Endothelial cell of umbilical vein (primary cell): ENCODE measurements around the gene TAS1R3. TPM values are rescaled to one million over a fixed set of nuclear protein-coding genes. Genes with fewer than 3 reads are reported as not detected.

Experiments
- BruUV-seq: library from RNA; stranded (reverse); fragments of 400-500 nt; replicated peaks from 2 replicates; lab custom pipeline; 2021; lab: Mats Ljungman, UMichigan
- CTCF ChIA-PET: fragments of 300-600, 350-600 bp; sonication (Branson Sonifier 250); formaldehyde crosslinking; loops from one replicate; lab custom pipeline; 2021; ENCODE audit warnings: antibody characterized with exemption, inconsistent platforms; lab: Charles Lee
- POLR2A ChIA-PET: fragments of 300-600, 350-600 bp; sonication (Branson Sonifier 250); formaldehyde crosslinking; loops from one replicate; lab custom pipeline; 2021; ENCODE audit warnings: antibody characterized with exemption, inconsistent platforms; lab: Charles Lee
- DNase-seq: peaks from one replicate; pipeline ENCODE4 v3.0.0-alpha.2; 2011; ENCODE audit warnings: low read depth, low spot score
- FAIRE-seq: peaks from 2 replicates; lab custom pipeline; 2011; peaks lifted over from hg19 to GRCh38; lab: Jason Lieb, UNC
- H2AFZ ChIP-seq: 2 replicates; pipeline ENCODE4 v1.6.0; 2012; ENCODE audit warnings: low read depth, low read length, control low read depth, inconsistent platforms
- H3K27ac ChIP-seq: 2 replicates; pipeline ENCODE4 v1.5.1; 2011; ENCODE audit warnings: low read depth, mild to moderate bottlenecking, control low read depth, low read length, moderate library complexity; ENCODE audit not compliant: insufficient read depth
- H3K27me3 ChIP-seq, 2 experiments: 2 replicates each; pipeline versions ENCODE4 v1.6.0 to v1.6.1; 2011; ENCODE audit warnings: low read length in 2 of 2, mixed read lengths in 1 of 2; ENCODE audit not compliant: control insufficient read depth in 2 of 2, insufficient read depth in 2 of 2
- H3K36me3 ChIP-seq, 2 experiments: 2 replicates in 1 of 2; 3 replicates in 1 of 2; pipeline ENCODE4 v1.5.1; 2011; ENCODE audit warnings: low read length in 2 of 2, mild to moderate bottlenecking in 1 of 2, moderate library complexity in 1 of 2; ENCODE audit not compliant: control insufficient read depth in 2 of 2, insufficient read depth in 2 of 2; ENCODE audit errors: extremely low read depth in 1 of 2
- H3K4me1 ChIP-seq: 3 replicates; pipeline ENCODE4 v1.5.1; 2011; ENCODE audit warnings: mild to moderate bottlenecking, low read length; ENCODE audit not compliant: control insufficient read depth, insufficient read depth; ENCODE audit errors: extremely low read depth
- H3K4me2 ChIP-seq: 2 replicates; pipeline ENCODE4 v1.6.1; 2011; ENCODE audit warnings: low read length, control low read depth, mixed read lengths; ENCODE audit not compliant: insufficient read depth
- H3K4me3 ChIP-seq, 3 experiments: fragments of 200-600 bp in 1 of 3; sonication (generic), shearing (Covaris generic) in 1 of 3; replicated peaks in 1 of 3; 2 replicates each; pipeline ENCODE4 v1.5.1; 2011 to 2016; ENCODE audit warnings: control low read depth in 3 of 3, low read length in 3 of 3, mild to moderate bottlenecking in 2 of 3, inconsistent platforms in 1 of 3, low read depth in 1 of 3, moderate library complexity in 1 of 3; ENCODE audit not compliant: insufficient read depth in 1 of 3
- H3K79me2 ChIP-seq: 2 replicates; pipeline ENCODE4 v1.6.0; 2012; ENCODE audit warnings: low read length, inconsistent platforms; ENCODE audit not compliant: control insufficient read depth, insufficient read depth
- H3K9ac ChIP-seq: replicated peaks from 2 replicates; pipeline ENCODE3; 2011; ENCODE audit warnings: low read length, control low read depth; ENCODE audit not compliant: insufficient read depth; ENCODE audit errors: extremely low read depth
- H3K9me1 ChIP-seq: replicated peaks from 3 replicates; pipeline ENCODE4 v1.6.0; 2011; ENCODE audit warnings: mild to moderate bottlenecking, low read length; ENCODE audit not compliant: control insufficient read depth, insufficient read depth; ENCODE audit errors: extremely low read depth
- H3K9me3 ChIP-seq: replicated peaks from 2 replicates; pipeline ENCODE4 v1.5.1; 2012; ENCODE audit warnings: low read length, inconsistent platforms; ENCODE audit not compliant: control insufficient read depth, insufficient read depth
- H4K20me1 ChIP-seq: replicated peaks from 2 replicates; pipeline ENCODE3; 2011; ENCODE audit warnings: mild to moderate bottlenecking, low read length; ENCODE audit not compliant: control insufficient read depth, insufficient read depth; ENCODE audit errors: extremely low read depth
- CTCF ChIP-seq, 2 donors: IDR thresholded peaks; 1 replicate in 1 of 2; 2 replicates in 1 of 2; pipeline ENCODE4 v1.5.1; 2011; ENCODE audit warnings: low read length in 2 of 2, mild to moderate bottlenecking in 2 of 2, moderate library complexity in 2 of 2, control low read depth in 1 of 2, inconsistent platforms in 1 of 2, low read depth in 1 of 2; ENCODE audit not compliant: insufficient read depth in 1 of 2; ENCODE audit errors: extremely low read depth in 1 of 2
- EZH2 ChIP-seq: IDR thresholded peaks from 2 replicates; pipeline ENCODE4 v1.6.1; 2012; ENCODE audit warnings: borderline replicate concordance, low read depth, mild to moderate bottlenecking, moderate library complexity, low read length, inconsistent platforms; ENCODE audit not compliant: severe bottlenecking
- FOS ChIP-seq: IDR thresholded peaks from 2 replicates; pipeline ENCODE4 v1.6.1; 2011; ENCODE audit warnings: mild to moderate bottlenecking, low read length, moderate library complexity, borderline replicate concordance; ENCODE audit not compliant: insufficient read depth
- GATA2 ChIP-seq: IDR thresholded peaks from 2 replicates; pipeline ENCODE4 v1.7.0; 2011; ENCODE audit warnings: low read depth, mild to moderate bottlenecking, moderate library complexity, mixed read lengths, low read length; ENCODE audit not compliant: insufficient read length, insufficient read depth
- JUN ChIP-seq: IDR thresholded peaks from 2 replicates; pipeline ENCODE4 v1.6.1; 2011; ENCODE audit warnings: borderline replicate concordance, low read depth; ENCODE audit not compliant: insufficient read length, insufficient read depth
- MAX ChIP-seq: IDR thresholded peaks from 2 replicates; pipeline ENCODE4 v1.6.1; 2011; ENCODE audit not compliant: insufficient read depth, insufficient read length
- MYC ChIP-seq: IDR thresholded peaks from one replicate; pipeline ENCODE4 v1.6.1; 2011; ENCODE audit warnings: mild to moderate bottlenecking, low read depth, low read length
- POLR2A ChIP-seq: IDR thresholded peaks from 2 replicates; pipeline ENCODE4 v1.6.1; 2012; ENCODE audit warnings: low read depth, mild to moderate bottlenecking, control low read depth, low read length
- POLR2AphosphoS5 ChIP-seq: IDR thresholded peaks from 2 replicates; pipeline ENCODE4 v1.6.1; 2012; ENCODE audit warnings: low read depth, mild to moderate bottlenecking, control low read depth, low read length, moderate library complexity; ENCODE audit not compliant: insufficient read depth
- dilution Hi-C: fragments of 300-500 bp; cut with MboI; formaldehyde crosslinking; loops from one replicate; pipeline ENCODE4 v1.15.0; 2019; ENCODE audit warnings: low sequenced_read_pairs; ENCODE audit not compliant: extremely low pct_ligation_motif_present
- intact Hi-C: fragments of 100-400 bp; cut with micrococcal nuclease; formaldehyde crosslinking; loops from one replicate; pipeline ENCODE4 v1.10.0; 2022
- polyA plus RNA-seq, 4 experiments: library from polyadenylated mRNA; depleted of rRNA in 3 of 4; stranded (reverse) in 3 of 4; unstranded in 1 of 4; fragments of >200 nt; gene quantifications; 2 replicates each; pipeline versions ENCODE4 v1.2.1 to v1.2.3, GENCODE V29; 2011 to 2012; ENCODE audit warnings: missing spikeins in 1 of 4
- total RNA-seq: library from RNA; stranded (reverse); gene quantifications from 2 replicates; pipeline ENCODE4 v1.2.3, GENCODE V29; 2021

TAS1R3 gene
- total and polyA plus RNA-seq, 2 donors (not counting 3 experiments of a cell fraction or from before 2014, with no cell fraction given), result 0.26 to 0.38 TPM

- H4K20me1 ChIP-seq, result no peaks in the 10 kb centered on the region
- H3K4me2 ChIP-seq, result no peak overlapping the region
- no peaks in the 10 kb centered on the region for H3K9me3 ChIP-seq
- no peak overlapping the region for H3K9ac ChIP-seq
- FAIRE-seq (no peak), DNase-seq (no peak)
- peaks cover under 1% of the 10 kb centered on the region for H3K4me1 ChIP-seq
- TF ChIP-seq MAX (no peak), POLR2AphosphoS5 (no peak), MYC (no peak), EZH2 (no peak), JUN (no peak), GATA2 (no peak), CTCF (IDR thresholded peaks at IDR 0.05; ENCODE audit: extremely low read depth in 1 of 2, insufficient read depth in 1 of 2, low read depth in 1 of 2, low read length in 2 of 2) (no peak), FOS (no peak), POLR2A (no peak)
- no peak overlapping the region for H3K4me3 ChIP-seq
- H3K27ac ChIP-seq, result no peak overlapping the region
- H3K27me3 ChIP-seq, result no peaks in the 10 kb centered on the region
- H2AFZ ChIP-seq, result no peak overlapping the region
- no TSS peak for BruUV-seq
- no peaks in the 10 kb centered on the region for H3K9me1 ChIP-seq
- no peaks in the 10 kb centered on the region for H3K79me2 ChIP-seq
- dilution Hi-C loops (no loop called here), intact Hi-C loops (no loop called here)
- H3K36me3 ChIP-seq, result no peaks in the 10 kb centered on the region
- POLR2A ChIA-PET, result no interaction called here
- CTCF ChIA-PET, result interaction anchor here (1.9 kb wide), 1 partner anchor 165 kb away, joined by 12 read pairs; no protein-coding TSS in a partner anchor
Measured at GRCh38 chr1:1287288-1288110, 43.6 kb upstream of the TAS1R3 start.
